ENCODE data around the gene SLX4IP.

SLX4IP gene

DNA sequence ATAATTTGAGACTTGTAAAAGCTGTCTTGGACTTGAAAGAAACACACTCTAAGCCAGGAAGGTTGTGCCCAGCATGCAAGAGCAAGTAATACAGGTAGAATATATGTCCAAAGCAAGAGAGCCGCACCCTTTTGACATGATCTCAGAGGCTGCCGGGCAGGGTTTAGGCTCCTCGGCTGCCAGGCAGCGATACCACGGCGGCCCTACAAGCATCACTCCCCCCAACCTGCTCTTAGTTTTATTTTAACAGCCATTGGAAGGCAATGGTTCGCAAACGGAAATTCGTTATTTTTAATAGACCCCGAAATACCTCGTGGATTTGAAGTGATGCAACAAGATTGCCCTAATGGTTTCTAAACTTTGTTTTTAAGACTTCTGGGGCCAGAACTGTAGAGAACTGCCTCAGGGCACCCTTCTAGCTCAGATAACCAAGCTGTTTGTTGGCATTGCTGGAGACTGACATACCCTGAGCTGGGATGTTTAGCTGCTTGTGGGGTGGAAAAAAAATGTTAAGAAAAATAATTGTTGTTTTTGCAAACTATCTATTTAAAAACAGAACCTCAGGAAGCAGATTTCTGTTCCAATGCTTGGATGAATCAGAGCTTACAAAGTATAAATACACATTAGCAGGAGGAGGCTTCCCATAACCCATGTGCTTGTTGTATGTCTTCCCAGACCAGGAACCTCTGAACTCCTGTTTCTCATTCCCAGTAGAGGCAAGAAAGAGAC, 199.7 kb downstream of the SLX4IP start:
- DNase-seq (ENCODE audit: low read depth) = no peak

- no peak for DNase-seq (ENCODE audit: low read depth)
Observed at GRCh38 chr20:10635476-10636208, 200.5 kb downstream of the SLX4IP start.

- no peak for DNase-seq (ENCODE audit: low read depth)
Observed at GRCh38 chr20:10636326-10636818, 201.3 kb downstream of the SLX4IP start.

DNA sequence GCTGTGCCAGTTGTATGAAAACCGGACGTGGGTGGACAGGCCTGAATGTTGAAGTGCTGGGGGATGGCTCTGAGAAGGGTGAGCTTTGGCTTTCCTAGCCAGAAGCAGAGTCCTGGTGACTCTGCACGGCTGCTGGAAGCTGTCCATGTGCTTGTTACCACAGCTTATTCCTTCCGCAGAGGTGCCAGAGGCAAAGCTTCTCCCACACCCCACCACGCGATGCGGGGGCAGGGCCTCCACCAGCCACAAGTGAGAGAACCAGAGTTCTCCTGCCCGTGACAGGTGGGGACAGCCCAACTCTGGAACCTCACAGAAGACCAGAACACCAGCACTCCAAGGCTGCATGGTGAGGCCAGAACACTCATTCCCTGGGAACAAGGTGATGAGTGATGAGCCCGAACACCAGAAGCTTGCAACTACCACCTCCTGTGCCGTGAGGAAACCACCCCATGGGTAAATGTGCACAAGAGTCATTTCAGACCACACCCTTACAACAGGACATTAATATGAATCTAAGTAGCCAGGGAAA, 202.0 kb downstream of the SLX4IP start:
- no peak for DNase-seq (ENCODE audit: low read depth)

DNA sequence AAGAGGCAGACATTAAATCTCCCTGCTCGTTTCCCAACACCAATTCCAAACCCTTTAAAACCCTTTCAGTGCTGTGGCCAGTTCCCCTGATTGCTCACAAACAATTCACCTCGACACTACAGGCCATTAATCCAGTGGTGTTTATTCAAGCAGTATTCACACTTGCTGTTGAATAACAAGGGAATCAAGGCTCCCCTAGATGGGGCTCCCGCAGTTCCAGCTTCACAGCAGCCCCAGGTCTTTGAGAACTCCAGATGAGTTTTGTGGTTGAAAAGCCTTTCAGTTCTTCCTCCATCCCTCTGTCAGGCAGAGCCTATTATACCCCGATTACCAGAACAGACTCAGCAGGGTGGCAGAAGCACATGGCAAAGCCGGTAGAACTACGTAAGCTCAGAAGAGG, 202.5 kb downstream of the SLX4IP start:
- no peak for DNase-seq (ENCODE audit: low read depth)

GRCh38 chr20:10639077-10639736, 204.1 kb downstream of the SLX4IP start:
- no peak for DNase-seq (ENCODE audit: low read depth)

GRCh38 chr20:10639737-10640556, 204.8 kb downstream of the SLX4IP start:
- DNase-seq (ENCODE audit: low read depth) = no peak

GRCh38 chr20:10640897-10641296, 205.8 kb downstream of the SLX4IP start:
- no peak for DNase-seq (ENCODE audit: low read depth)

- no peak for DNase-seq (ENCODE audit: low read depth)
Observed at GRCh38 chr20:10641467-10641866, 206.4 kb downstream of the SLX4IP start.

DNA sequence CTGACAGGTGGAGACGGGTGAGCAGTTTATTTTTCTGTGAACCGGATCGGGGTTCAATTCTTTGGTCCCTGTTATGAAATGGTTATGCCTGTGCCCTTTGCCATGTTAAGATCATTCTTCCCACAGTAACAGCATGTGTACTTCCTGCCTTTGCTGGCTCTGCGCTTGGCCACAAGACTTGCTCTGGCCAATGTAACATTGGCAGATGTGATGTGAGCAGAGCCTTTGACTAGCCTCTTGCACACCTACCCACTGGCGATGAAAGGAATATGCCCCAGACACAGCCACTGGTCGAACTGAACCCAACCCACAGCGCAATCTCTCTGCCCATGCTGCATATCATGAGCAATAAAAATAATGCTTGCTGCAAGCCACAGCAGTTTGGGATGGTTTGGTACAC, 206.8 kb downstream of the SLX4IP start:
- DNase-seq (ENCODE audit: low read depth) = no peak

GRCh38 chr20:10642856-10643559, 207.9 kb downstream of the SLX4IP start:
- no peak for DNase-seq (ENCODE audit: low read depth)

GRCh38 chr20:10643560-10643873, 208.4 kb downstream of the SLX4IP start:
- no peak for DNase-seq (ENCODE audit: low read depth)

- no peak for DNase-seq (ENCODE audit: low read depth)
Observed at GRCh38 chr20:10644458-10645204, 209.5 kb downstream of the SLX4IP start.

DNA sequence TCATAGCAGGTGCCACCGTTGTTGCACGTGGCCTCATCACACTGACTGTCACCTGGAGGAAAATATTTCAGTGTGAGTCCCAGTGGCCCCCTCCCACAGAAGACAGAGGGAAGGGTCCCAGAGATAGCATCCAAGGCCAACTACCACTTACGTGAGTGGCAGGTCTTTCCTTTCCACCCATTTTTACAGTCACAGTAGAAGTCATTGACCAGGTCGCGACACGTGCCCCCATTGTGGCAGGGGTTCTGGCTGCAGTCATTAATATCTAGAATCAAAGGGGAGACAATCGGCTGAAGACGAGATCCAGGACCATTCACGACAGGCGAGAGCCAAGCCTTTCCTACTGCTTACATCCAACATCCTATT, 210.1 kb downstream of the SLX4IP start:
- DNase-seq (ENCODE audit: low read depth) = no peak

DNA sequence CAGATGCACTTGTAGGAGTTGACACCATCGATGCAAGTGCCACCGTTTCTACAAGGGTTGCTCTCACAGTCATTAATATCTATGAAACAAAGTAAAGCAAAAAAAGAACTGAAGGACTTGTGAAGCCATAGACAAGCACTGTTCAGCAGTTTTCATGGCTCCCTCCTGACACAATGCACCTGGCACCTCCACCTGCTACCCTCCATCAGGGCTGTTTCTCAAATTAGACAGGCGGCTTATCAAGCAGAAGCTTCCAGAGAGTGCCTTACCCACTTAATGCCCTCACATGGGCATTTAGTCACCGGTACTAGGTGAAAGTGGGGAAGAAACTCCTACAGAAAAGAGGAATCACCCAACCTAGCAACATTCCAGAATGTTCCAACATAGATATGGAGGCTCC, 210.9 kb downstream of the SLX4IP start:
- DNase-seq (ENCODE audit: low read depth) = no peak

GRCh38 chr20:10646886-10647420, 211.8 kb downstream of the SLX4IP start:
- no peak for DNase-seq (ENCODE audit: low read depth)

DNA sequence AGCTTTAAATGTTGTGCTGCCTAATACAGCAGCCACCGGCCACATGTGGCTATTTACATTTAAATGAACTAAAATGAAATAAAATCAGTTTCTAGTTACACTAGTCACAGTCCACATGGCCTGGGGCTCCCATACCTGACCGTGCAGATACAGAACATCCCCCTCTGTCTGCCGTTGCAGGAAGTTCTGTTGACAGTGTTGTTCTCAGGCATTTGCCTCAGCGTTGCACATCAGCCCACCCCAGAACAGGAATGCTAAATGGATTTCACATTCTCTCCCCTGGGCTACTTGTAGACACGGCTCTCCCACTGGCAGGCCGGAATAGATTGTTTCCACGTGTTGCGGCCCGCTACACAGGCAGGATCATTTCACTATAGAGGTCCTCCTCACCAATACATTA, 212.4 kb downstream of the SLX4IP start:
- DNase-seq (ENCODE audit: low read depth) = no peak

- no peak for DNase-seq (ENCODE audit: low read depth)
Observed at GRCh38 chr20:10647909-10648308, 212.8 kb downstream of the SLX4IP start.

GRCh38 chr20:10648651-10649050, 213.5 kb downstream of the SLX4IP start:
- DNase-seq (ENCODE audit: low read depth) = no peak

GRCh38 chr20:10649080-10649796, 214.1 kb downstream of the SLX4IP start:
- no peak for DNase-seq (ENCODE audit: low read depth)
